ENCODE results near the gene TAGAP. TPM values are rescaled to one million over a fixed set of nuclear protein-coding genes. Genes with fewer than 3 reads are reported as not detected.

Gene TAGAP
- polyA plus RNA-seq, 3 donors, result 0.67 to 0.85 (median 0.84) TPM

DNA sequence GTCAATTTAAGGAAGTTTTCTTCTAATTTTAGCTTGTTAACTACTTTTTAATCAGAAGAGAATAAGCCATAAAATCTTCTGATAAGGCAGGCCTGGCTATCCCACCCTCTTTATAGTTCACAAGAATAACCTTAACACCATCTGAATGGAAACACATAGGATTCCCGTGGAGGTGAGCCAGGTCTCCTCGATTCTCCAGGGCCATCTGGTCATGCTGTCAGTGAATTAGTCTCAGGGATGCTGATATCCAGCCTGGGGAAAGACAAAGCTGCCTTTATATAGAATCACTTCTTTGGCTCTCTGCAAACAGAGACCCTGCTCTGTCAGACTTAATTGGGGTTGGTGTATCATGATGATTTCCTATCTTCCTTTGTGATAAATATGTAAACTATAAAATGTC, 30.1 kb upstream of the TAGAP start:
- no peak for DNase-seq (ENCODE audit: extremely low read depth in 1 of 11, low read depth in 9 of 11, low spot score in 4 of 11)

DNA sequence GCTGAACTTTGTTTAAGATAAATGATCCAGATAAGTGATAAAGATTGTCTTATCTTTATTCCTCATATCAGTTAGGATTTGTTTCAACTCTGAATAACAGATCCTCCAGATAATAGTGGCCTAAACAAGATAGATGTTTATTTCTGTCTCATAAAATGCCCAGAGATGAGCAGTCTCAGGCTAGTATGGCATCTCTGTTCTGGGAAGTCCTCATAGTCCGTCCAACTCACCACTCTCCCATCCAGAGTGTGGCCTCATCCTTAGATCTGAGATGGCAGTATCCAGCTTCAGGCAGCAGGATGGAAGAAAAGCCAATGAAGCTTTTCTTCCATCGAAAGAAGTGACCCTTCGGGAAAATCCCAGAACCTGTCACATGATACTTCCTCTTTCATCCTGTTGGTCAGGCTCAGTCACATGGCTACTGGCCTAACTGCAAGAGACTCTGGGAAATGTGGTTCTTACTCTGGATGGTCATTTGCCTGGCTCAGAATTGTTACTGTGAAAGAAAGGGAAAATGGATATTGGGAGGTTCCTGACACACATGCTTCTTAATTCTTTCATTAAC, 29.4 kb upstream of the TAGAP start:
- DNase-seq (ENCODE audit: extremely low read depth in 1 of 11, low read depth in 9 of 11, low spot score in 4 of 11), result peak in 1 of 11 donors; percentile 16

- no peak for DNase-seq (ENCODE audit: extremely low read depth in 1 of 11, low read depth in 9 of 11, low spot score in 4 of 11)
Observed at GRCh38 chr6:159071843-159072769, 27.3 kb upstream of the TAGAP start.

DNA sequence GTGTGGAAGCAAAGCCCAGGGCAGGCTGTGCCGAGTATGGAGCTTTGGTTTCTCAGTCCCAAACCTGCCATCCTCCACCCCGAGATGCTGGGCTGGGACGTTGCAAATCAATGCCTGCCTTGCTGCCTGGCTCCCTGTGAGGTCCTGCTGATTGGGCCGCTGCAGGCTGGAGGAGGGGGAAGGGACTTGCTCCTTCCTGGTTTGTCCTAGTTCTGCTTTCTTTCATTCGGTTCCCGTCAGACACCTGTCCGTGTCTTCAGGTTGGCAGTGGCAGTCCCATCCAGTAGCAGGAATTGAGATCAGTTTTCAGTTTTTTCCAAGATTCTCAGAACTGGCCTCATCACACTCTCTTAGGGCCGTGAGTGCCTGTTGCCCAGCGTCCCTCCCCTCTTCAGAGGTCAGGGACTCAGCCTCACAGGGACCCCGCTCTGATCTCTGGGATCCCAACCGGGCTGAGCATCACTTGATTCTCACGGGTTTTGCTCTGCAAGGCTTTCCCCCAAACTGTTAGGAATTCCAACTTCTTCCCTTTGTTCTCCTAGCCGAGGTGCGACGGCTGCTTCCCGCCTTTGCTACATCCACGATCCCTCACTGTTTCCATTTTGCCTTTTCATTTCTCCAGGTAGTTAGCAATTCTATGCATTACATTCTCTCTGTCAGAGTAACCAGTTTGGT, 24.2 kb upstream of the TAGAP start:
- no peak for DNase-seq (ENCODE audit: extremely low read depth in 1 of 11, low read depth in 9 of 11, low spot score in 4 of 11)

DNA sequence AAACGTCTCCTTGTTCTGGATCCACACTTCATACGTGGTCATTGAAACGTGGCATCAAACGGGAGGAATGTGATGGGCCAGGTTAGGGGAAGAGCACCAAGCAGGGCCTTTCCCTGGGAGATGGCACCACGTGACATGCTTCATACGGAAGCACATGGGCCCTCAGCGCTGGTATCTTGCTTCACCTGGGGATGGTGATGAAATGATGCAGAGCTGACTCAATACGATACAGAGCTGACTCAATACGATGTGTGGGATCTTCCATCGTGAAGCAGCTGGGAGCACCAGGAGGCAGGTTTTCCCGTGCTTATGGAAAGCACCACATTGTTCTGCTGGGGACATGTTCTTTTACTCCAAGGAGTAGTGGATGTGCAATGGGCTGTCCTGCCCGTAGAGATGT, 22.5 kb upstream of the TAGAP start:
- no peak for DNase-seq (ENCODE audit: extremely low read depth in 1 of 11, low read depth in 9 of 11, low spot score in 4 of 11)

GRCh38 chr6:159066483-159066882, 21.7 kb upstream of the TAGAP start:
- no peak for DNase-seq (ENCODE audit: extremely low read depth in 1 of 11, low read depth in 9 of 11, low spot score in 4 of 11)

DNA sequence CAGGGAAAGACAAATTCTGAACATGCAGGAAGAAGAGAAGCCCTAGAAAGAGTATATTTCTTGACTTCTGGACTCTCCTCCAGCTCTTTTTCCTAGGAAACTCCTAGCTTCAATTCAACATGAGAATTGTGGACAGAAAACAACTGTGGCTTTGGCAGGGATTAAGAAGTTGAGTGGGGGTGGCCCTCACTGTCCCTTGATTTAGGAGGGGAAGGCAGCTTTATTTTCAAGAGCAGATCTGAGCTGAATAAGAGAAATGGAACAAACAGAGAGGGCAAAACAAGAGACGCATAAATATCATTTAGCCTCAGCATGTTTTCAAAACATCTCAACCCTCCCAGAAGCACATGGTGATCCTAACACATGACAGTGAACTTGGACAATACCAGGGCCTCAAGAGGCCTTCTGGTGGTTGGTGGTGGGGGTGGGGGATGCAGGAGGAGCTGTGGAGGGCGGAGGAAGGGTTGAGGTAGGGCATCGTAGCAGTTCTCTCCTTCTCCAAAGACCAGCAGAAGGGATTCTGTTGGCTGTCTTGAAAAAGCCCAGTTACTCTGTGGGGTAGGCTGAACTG, 21.1 kb upstream of the TAGAP start:
- DNase-seq (ENCODE audit: extremely low read depth in 1 of 11, low read depth in 9 of 11, low spot score in 4 of 11), result peak in 10 of 11 donors; percentile 30 to 76 (median 54)

- no peak for DNase-seq (ENCODE audit: extremely low read depth in 1 of 11, low read depth in 9 of 11, low spot score in 4 of 11)
Observed at GRCh38 chr6:159065091-159065490, 20.3 kb upstream of the TAGAP start.

- DNase-seq (ENCODE audit: extremely low read depth in 1 of 11, low read depth in 9 of 11, low spot score in 4 of 11), result no peak
Observed at GRCh38 chr6:159064477-159064876, 19.7 kb upstream of the TAGAP start.

DNA sequence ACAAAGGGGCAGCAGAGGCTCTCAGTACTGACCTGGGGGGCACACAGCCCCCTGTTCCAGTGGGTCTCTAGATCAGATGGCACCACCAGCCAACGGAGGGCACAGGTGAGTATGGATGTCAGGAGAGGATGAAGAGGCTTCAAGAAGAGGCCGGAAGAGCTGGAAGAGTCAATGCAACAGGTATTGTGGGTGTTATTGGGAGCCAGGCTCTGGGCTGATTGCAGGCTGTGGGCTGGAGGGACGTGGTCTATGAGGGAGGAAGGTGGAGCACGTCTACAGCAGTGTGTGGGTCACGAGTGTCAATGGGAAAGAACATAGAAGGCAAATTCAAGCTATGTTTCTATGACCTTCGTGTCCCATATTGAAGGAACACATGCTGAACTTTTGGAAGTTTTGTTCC, 18.8 kb upstream of the TAGAP start:
- DNase-seq (ENCODE audit: extremely low read depth in 1 of 11, low read depth in 9 of 11, low spot score in 4 of 11), result no peak

GRCh38 chr6:159062976-159063375, 18.2 kb upstream of the TAGAP start:
- DNase-seq (ENCODE audit: extremely low read depth in 1 of 11, low read depth in 9 of 11, low spot score in 4 of 11), result no peak

DNA sequence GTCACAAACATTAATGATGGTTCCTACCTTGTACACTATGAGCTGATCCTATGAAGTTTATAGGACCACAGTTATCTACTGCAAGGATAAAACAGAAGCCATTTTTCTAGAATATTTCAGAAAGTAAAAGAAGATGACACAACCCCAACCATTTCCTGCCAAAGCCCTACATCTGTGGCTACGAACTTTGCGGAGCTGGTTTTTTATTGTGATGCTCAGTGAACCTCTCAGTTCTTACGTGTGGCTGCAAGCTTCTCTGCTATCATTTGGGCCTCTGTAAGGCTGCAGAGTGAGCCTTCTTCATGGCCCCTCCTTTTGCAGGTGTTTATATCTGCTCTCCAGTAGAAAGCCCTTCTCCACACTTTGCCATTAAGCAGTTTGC, 17.8 kb upstream of the TAGAP start:
- no peak for DNase-seq (ENCODE audit: extremely low read depth in 1 of 11, low read depth in 9 of 11, low spot score in 4 of 11)

- no peak for DNase-seq (ENCODE audit: extremely low read depth in 1 of 11, low read depth in 9 of 11, low spot score in 4 of 11)
Observed at GRCh38 chr6:159061805-159062563, 17.2 kb upstream of the TAGAP start.

GRCh38 chr6:159061146-159061545, 16.4 kb upstream of the TAGAP start:
- DNase-seq (ENCODE audit: extremely low read depth in 1 of 11, low read depth in 9 of 11, low spot score in 4 of 11), result no peak

GRCh38 chr6:159059885-159060506, 15.2 kb upstream of the TAGAP start:
- DNase-seq (ENCODE audit: extremely low read depth in 1 of 11, low read depth in 9 of 11, low spot score in 4 of 11), result no peak

GRCh38 chr6:159059141-159059540, 14.3 kb upstream of the TAGAP start:
- DNase-seq (ENCODE audit: extremely low read depth in 1 of 11, low read depth in 9 of 11, low spot score in 4 of 11), result no peak

DNA sequence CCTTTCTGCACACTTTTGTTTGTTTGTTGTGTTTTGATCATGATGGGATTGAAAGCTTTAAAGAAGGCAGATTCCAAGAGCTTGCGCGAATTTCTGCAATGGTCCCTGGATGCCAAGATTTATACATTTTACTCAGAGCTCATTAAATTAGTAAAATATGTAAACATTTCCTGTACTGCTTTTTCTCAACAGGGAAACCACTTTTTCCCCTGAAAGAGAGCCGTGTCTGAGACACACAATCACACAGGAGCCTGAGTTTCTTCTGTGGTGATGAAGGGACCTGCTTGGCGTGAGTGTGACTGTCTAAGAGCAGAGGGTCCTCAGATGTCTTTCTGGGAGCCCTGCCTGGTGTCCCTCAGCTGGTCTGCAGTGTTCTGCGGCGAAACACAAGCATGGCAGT, 12.1 kb upstream of the TAGAP start:
- DNase-seq (ENCODE audit: extremely low read depth in 1 of 11, low read depth in 9 of 11, low spot score in 4 of 11), result no peak

DNA sequence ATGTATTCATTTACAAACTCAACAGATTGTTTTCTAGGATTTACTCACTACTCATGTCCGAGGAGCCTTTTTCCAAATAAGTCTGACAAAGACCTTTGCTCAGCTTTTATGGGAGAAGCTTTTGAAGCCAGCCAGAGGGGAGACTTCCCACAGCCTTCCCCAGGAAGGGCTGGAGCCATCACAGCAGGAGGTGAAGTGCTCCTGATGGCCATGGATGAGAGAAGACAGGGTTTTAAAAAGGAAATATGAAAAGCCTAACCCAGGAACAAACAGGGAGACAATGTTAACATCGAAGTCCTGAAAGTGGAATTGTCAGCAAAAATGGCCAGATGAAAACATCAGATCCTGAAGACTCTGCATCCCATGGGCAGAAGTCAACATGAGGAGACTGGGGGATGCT, 11.6 kb upstream of the TAGAP start:
- no peak for DNase-seq (ENCODE audit: extremely low read depth in 1 of 11, low read depth in 9 of 11, low spot score in 4 of 11)

- no peak for DNase-seq (ENCODE audit: extremely low read depth in 1 of 11, low read depth in 9 of 11, low spot score in 4 of 11)
Observed at GRCh38 chr6:159056003-159056402, 11.2 kb upstream of the TAGAP start.

All from renal cortex interstitium (tissue), 11 donors.